ENCODE results near the gene ASNSD1. TPM values are rescaled to one million over a fixed set of nuclear protein-coding genes. Genes with fewer than 3 reads are reported as not detected.
A peak's percentile ranks its signal among the peaks of the same experiment; 100 is the strongest.

ASNSD1 gene
- total and polyA plus RNA-seq, 9 of the 15 experiments (the other 6 are each of a cell fraction or from before 2014, with no cell fraction given) = 23.9 to 56.4 (median 38.3) TPM

DNA sequence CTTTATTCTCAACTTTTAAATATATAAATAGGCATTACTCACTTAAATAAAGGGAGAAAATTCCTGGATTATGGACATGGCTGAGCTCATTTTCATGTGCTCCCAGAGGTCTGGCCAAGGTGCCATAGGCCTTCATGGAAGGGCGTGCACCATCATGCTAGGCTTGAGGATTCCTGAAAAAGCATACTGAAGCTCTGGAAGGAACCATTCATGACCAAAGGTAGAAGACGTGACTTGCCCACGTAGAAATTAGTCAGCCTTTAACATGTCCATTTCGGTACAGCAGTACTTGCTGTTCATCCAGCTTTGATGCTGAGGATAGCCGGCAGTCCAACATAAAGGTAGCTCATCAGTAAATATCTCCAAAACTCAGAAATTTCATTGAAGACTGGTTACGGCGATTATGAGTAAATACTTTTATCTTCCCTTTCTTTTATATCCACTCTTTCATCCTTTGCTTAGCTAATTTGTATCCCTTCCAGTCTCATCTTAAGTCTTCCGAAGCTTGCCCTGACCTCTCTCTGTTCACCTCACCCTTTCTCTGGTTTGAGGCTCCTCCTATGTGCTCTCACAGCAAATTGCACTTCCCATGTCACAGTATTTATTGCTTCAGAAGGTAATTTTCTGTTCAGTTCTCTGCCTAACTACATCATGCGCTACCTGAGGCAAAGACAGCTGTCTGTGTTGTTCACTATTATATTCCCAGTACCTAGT, 32.3 kb upstream of the ASNSD1 start (continued):
- TF ChIP-seq, protein P1, sequence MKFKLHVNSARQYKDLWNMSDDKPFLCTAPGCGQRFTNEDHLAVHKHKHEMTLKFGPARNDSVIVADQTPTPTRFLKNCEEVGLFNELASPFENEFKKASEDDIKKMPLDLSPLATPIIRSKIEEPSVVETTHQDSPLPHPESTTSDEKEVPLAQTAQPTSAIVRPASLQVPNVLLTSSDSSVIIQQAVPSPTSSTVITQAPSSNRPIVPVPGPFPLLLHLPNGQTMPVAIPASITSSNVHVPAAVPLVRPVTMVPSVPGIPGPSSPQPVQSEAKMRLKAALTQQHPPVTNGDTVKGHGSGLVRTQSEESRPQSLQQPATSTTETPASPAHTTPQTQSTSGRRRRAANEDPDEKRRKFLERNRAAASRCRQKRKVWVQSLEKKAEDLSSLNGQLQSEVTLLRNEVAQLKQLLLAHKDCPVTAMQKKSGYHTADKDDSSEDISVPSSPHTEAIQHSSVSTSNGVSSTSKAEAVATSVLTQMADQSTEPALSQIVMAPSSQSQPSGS (CRISPR knock-in tag; IDR thresholded peaks at IDR 0.05) = no peak
- TF ChIP-seq RCOR1 (IDR thresholded peaks at IDR 0.05; ENCODE audit: borderline replicate concordance in 1 of 2, low read depth in 2 of 2, low read length in 2 of 2) = no peak

DNA sequence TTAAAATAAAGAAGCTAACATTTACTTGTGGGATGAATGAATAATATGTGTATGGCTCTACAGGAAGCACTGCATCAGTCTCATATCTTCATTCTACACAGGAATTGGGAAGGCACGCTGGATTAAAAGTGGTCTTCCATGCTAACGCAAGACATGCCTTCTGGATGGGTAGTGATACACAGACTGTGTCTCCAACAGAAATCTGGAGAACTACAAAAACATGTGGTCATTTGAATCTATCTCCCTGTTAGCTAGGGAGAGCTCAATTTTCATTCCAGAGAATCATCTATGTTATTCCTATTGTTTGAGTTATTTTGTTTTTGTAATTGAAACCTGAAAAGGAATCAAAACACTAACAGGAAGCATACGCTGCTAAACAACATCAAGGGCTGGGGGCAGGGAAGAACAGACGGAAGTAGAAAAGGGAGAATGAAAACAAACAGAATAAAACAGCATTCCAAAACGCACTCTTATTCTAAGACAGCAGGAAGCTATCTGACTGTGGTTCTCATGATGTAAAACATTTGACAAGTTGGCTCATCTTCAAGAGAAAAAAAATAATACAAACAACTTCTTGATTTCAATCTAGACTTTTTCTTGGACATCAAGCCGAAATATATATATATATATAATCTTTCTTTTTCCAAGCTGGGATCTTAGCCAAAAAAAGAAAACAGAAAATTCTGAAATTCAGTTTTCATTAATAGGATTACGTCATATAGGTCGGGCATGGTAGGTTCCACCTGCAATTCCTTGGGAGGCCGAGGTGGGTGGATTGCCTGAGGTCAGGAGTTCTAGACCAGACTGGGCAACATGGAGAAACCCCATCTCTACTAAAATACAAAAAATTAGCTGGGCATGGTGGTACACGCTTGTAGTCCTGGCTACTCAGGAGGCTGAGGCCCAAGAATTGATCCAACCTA, 31.5 kb upstream of the ASNSD1 start:
- Histone ChIP-seq H3K9me3 (replicated peaks; ENCODE audit: control insufficient read depth, insufficient read depth, low read depth, low read length) (no peaks in the 10 kb centered on the region), H3K9me1 (ENCODE audit: control insufficient read depth, insufficient read depth, low read length) (no peaks in the 10 kb centered on the region), H3K4me1 (replicated peaks in 1 of 2; ENCODE audit: control insufficient read depth in 2 of 2, insufficient read depth in 2 of 2, low read length in 2 of 2) (peaks cover 0 to 10% of the 10 kb centered on the region in 2 experiments; a peak in 3 of 5 replicates), H3K9ac (ENCODE audit: insufficient read depth in 1 of 2, low read depth in 2 of 2, low read length in 2 of 2) (no peak overlapping the region; a peak in 1 of 4 replicates), H3K79me2 (ENCODE audit: control insufficient read depth, insufficient read depth, low read length) (no peaks in the 10 kb centered on the region), H3K4me3 (no peak overlapping the region), H3K4me2 (ENCODE audit: insufficient read depth, low read length) (no peak overlapping the region), H3K27me3 (ENCODE audit: control insufficient read depth in 2 of 2, insufficient read depth in 2 of 2, low read length in 2 of 2) (no peaks in the 10 kb centered on the region), H4K20me1 (replicated peaks; ENCODE audit: control insufficient read depth, insufficient read depth, low read length) (no peaks in the 10 kb centered on the region), H3K36me3 (ENCODE audit: control insufficient read depth, insufficient read depth, low read length) (no peaks in the 10 kb centered on the region), H3K27ac (ENCODE audit: extremely low read depth, low read depth, low read length) (no peak overlapping the region), H2AFZ (ENCODE audit: low read depth, low read length) (peak overlapping the region; percentile 74)
- FAIRE-seq (no peak), DNase-seq (ENCODE audit: extremely low read depth in 1 of 4, low spot score in 3 of 4) (no peak), ATAC-seq (no peak)
- intact Hi-C loops (cut with micrococcal nuclease) = loop anchor here (1.0 kb wide), 4 partner anchors 50 to 163 kb away; no protein-coding TSS in a partner anchor
- 52% methylated on average over 10 of the region's 10 CpGs for WGBS (ENCODE audit: insufficient coverage, low coverage, missing lambda C conversion rate)
- CTCF ChIA-PET (ENCODE audit: low intra/inter-chr PET ratio) = interaction anchor here (0.8 to 1.2 kb wide), 2 partner anchors 30 to 163 kb away, joined by 3 read pairs; no protein-coding TSS in a partner anchor
- BruUV-seq (replicated peaks) = no TSS peak
- POLR2A ChIA-PET = interaction anchor here (1.0 to 1.2 kb wide), 2 partner anchors 29 to 49 kb away, joined by 5 read pairs; partner anchors contain the start of gene SLC40A1
- in situ Hi-C loops (cut with MboI) = loop anchor here (5.0 to 10.0 kb wide), 2 partner anchors 47 to 145 kb away; partner anchors contain the start of gene SLC40A1
- no peak for TF ChIP-seq POU5F1 (IDR thresholded peaks at IDR 0.05; ENCODE audit: borderline replicate concordance, low read depth, low read length, partially characterized antibody)
- TF ChIP-seq, protein P2, sequence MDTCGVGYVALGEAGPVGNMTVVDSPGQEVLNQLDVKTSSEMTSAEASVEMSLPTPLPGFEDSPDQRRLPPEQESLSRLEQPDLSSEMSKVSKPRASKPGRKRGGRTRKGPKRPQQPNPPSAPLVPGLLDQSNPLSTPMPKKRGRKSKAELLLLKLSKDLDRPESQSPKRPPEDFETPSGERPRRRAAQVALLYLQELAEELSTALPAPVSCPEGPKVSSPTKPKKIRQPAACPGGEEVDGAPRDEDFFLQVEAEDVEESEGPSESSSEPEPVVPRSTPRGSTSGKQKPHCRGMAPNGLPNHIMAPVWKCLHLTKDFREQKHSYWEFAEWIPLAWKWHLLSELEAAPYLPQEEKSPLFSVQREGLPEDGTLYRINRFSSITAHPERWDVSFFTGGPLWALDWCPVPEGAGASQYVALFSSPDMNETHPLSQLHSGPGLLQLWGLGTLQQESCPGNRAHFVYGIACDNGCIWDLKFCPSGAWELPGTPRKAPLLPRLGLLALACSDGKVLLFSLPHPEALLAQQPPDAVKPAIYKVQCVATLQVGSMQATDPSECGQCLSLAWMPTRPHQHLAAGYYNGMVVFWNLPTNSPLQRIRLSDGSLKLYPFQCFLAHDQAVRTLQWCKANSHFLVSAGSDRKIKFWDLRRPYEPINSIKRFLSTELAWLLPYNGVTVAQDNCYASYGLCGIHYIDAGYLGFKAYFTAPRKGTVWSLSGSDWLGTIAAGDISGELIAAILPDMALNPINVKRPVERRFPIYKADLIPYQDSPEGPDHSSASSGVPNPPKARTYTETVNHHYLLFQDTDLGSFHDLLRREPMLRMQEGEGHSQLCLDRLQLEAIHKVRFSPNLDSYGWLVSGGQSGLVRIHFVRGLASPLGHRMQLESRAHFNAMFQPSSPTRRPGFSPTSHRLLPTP (IDR thresholded peaks at IDR 0.05; ENCODE audit: borderline replicate concordance, extremely low read depth, insufficient read length) = no peak
- TF ChIP-seq, protein P3, sequence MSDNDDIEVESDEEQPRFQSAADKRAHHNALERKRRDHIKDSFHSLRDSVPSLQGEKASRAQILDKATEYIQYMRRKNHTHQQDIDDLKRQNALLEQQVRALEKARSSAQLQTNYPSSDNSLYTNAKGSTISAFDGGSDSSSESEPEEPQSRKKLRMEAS (CRISPR knock-in tag; IDR thresholded peaks at IDR 0.05) = no peak
- TF ChIP-seq, protein P4, sequence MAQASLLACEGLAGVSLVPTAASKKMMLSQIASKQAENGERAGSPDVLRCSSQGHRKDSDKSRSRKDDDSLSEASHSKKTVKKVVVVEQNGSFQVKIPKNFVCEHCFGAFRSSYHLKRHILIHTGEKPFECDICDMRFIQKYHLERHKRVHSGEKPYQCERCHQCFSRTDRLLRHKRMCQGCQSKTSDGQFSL (CRISPR knock-in tag; IDR thresholded peaks at IDR 0.05) = no peak
- TF ChIP-seq, protein P4 (tag; IDR thresholded peaks at IDR 0.05) = no peak
- TF ChIP-seq, protein P5, sequence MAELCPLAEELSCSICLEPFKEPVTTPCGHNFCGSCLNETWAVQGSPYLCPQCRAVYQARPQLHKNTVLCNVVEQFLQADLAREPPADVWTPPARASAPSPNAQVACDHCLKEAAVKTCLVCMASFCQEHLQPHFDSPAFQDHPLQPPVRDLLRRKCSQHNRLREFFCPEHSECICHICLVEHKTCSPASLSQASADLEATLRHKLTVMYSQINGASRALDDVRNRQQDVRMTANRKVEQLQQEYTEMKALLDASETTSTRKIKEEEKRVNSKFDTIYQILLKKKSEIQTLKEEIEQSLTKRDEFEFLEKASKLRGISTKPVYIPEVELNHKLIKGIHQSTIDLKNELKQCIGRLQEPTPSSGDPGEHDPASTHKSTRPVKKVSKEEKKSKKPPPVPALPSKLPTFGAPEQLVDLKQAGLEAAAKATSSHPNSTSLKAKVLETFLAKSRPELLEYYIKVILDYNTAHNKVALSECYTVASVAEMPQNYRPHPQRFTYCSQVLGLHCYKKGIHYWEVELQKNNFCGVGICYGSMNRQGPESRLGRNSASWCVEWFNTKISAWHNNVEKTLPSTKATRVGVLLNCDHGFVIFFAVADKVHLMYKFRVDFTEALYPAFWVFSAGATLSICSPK (IDR thresholded peaks at IDR 0.05; ENCODE audit: borderline replicate concordance) = no peak
